Keratinocyte (primary cell): ENCODE data around the gene RMND5B. TPM values are rescaled to one million over a fixed set of nuclear protein-coding genes. Genes with fewer than 3 reads are reported as not detected.
"Not testable (repeated sequence)": the region's sequence is repeated elsewhere in the genome, so short reads cannot be mapped to it uniquely, and the experiment has no call there.

Experiments used
- DNase-seq: peaks from one replicate; pipeline ENCODE4 v3.0.0-alpha.2; 2011; ENCODE audit warnings: low read depth, missing footprints, low spot score
- FAIRE-seq: peaks from 2 replicates; lab custom pipeline; 2011; peaks lifted over from hg19 to GRCh38; lab: Jason Lieb, UNC
- H2AFZ ChIP-seq: 2 replicates; pipeline ENCODE4 v1.6.0; 2012; ENCODE audit warnings: low read length, control low read depth, inconsistent platforms; ENCODE audit not compliant: control insufficient read depth
- H3K27ac ChIP-seq: 2 replicates; pipeline ENCODE4 v1.5.1; 2011; ENCODE audit warnings: low read length; ENCODE audit not compliant: control insufficient read depth, insufficient read depth
- H3K27me3 ChIP-seq: 3 replicates; pipeline ENCODE4 v1.6.0; 2011; ENCODE audit warnings: low read length; ENCODE audit not compliant: control insufficient read depth, insufficient read depth; ENCODE audit errors: extremely low read depth
- H3K36me3 ChIP-seq, 2 experiments: 2 replicates in 1 of 2; 3 replicates in 1 of 2; pipeline ENCODE4 v1.5.1; 2011; ENCODE audit warnings: low read length in 2 of 2, mild to moderate bottlenecking in 1 of 2; ENCODE audit not compliant: control insufficient read depth in 2 of 2, insufficient read depth in 2 of 2; ENCODE audit errors: extremely low read depth in 1 of 2
- H3K4me1 ChIP-seq: 3 replicates; pipeline ENCODE4 v1.5.1; 2011; ENCODE audit warnings: low read length; ENCODE audit not compliant: control insufficient read depth, insufficient read depth; ENCODE audit errors: extremely low read depth
- H3K4me2 ChIP-seq: 3 replicates; pipeline ENCODE4 v1.6.0; 2011; ENCODE audit warnings: low read depth, low read length; ENCODE audit not compliant: control insufficient read depth, insufficient read depth; ENCODE audit errors: extremely low read depth
- H3K4me3 ChIP-seq, 3 experiments: fragments of 200-600 bp in 1 of 3; sonication (generic) in 1 of 3; 2 replicates in 2 of 3; 3 replicates in 1 of 3; pipeline ENCODE4 v1.5.1; 2011 to 2016; ENCODE audit warnings: low read length in 3 of 3, mild to moderate bottlenecking in 3 of 3, control low read depth in 2 of 3, inconsistent platforms in 1 of 3, low read depth in 1 of 3, mixed read lengths in 1 of 3, mixed run types in 1 of 3, moderate library complexity in 1 of 3; ENCODE audit not compliant: control insufficient read depth in 2 of 3, insufficient read depth in 2 of 3; ENCODE audit errors: extremely low read depth in 1 of 3
- H3K79me2 ChIP-seq: 2 replicates; pipeline ENCODE4 v1.6.0; 2012; ENCODE audit warnings: low read length; ENCODE audit not compliant: control insufficient read depth, insufficient read depth
- H3K9ac ChIP-seq: 3 replicates; pipeline ENCODE4 v1.6.0; 2011; ENCODE audit warnings: low read length; ENCODE audit not compliant: control insufficient read depth, insufficient read depth; ENCODE audit errors: extremely low read depth
- H3K9me1 ChIP-seq: 3 replicates; pipeline ENCODE4 v1.6.0; 2011; ENCODE audit warnings: low read length; ENCODE audit not compliant: control insufficient read depth, insufficient read depth; ENCODE audit errors: extremely low read depth
- H3K9me3 ChIP-seq: 2 replicates; pipeline ENCODE4 v1.5.1; 2012; ENCODE audit warnings: low read depth, low read length; ENCODE audit not compliant: control insufficient read depth
- H4K20me1 ChIP-seq: 3 replicates; pipeline ENCODE4 v1.6.0; 2011; ENCODE audit warnings: low read length; ENCODE audit not compliant: control insufficient read depth, insufficient read depth; ENCODE audit errors: extremely low read depth
- CTCF ChIP-seq, 3 experiments: IDR thresholded peaks in 1 of 3; conservative IDR thresholded peaks in 1 of 3; optimal IDR thresholded peaks in 1 of 3; 2 replicates in 2 of 3; 3 replicates in 1 of 3; pipeline versions ENCODE3 to v1.5.1; 2011; ENCODE audit warnings: low read length in 3 of 3, mild to moderate bottlenecking in 3 of 3, moderate library complexity in 2 of 3, control low read depth in 1 of 3, inconsistent platforms in 1 of 3; ENCODE audit not compliant: insufficient read depth in 2 of 3; ENCODE audit errors: extremely low read depth in 1 of 3
- EZH2 ChIP-seq: IDR thresholded peaks from one replicate; pipeline ENCODE4 v1.6.1; 2012; ENCODE audit warnings: inconsistent platforms, mild to moderate bottlenecking, low read length, moderate library complexity
- dilution Hi-C: fragments of 300-500 bp; cut with MboI; formaldehyde crosslinking; loops from one replicate; pipeline ENCODE4 v1.7.0; 2020; ENCODE audit warnings: low sequenced_read_pairs; ENCODE audit not compliant: extremely low pct_ligation_motif_present
- polyA plus RNA-seq, 5 experiments: library from polyadenylated mRNA; depleted of rRNA in 3 of 5; stranded (reverse) in 3 of 5; stranded (forward) in 1 of 5; unstranded in 1 of 5; fragments of >200 nt; gene quantifications; 1 replicate in 1 of 5; 2 replicates in 3 of 5; 3 replicates in 1 of 5; pipeline versions ENCODE4 v1.2.1 to v1.2.3, GENCODE V29; 2011 to 2012; ENCODE audit warnings: missing spikeins in 2 of 5, low read depth in 1 of 5, low replicate concordance in 1 of 5

RMND5B gene
- polyA plus RNA-seq, 1 donor (not counting 4 experiments of a cell fraction or from before 2014, with no cell fraction given): 15.5 TPM

GRCh38 chr5:178125253-178125906 lies 5.4 kb upstream of the RMND5B start:
- Histone ChIP-seq H3K4me1 (peaks cover 20% of the 10 kb centered on the region), H3K9me3 (no peaks in the 10 kb centered on the region), H3K4me3 (no peak overlapping the region), H3K79me2 (no peaks in the 10 kb centered on the region), H3K27ac (no peak overlapping the region), H3K9me1 (no peaks in the 10 kb centered on the region), H3K27me3 (no peaks in the 10 kb centered on the region), H2AFZ (no peak overlapping the region), H3K9ac (no peak overlapping the region), H3K36me3 (peaks cover 5 to 6% of the 10 kb centered on the region in 2 experiments), H3K4me2 (no peak overlapping the region), H4K20me1 (no peaks in the 10 kb centered on the region)
- dilution Hi-C loops: no loop called here
- FAIRE-seq (no peak), DNase-seq (no peak)
- TF ChIP-seq CTCF (optimal IDR thresholded peaks at IDR 0.05 in 1 of 3, IDR thresholded peaks at IDR 0.05 in 1 of 3, conservative IDR thresholded peaks at IDR 0.05 in 1 of 3; ENCODE audit: extremely low read depth in 1 of 3, insufficient read depth in 2 of 3, low read length in 3 of 3) (no peak), EZH2 (no peak)

DNA sequence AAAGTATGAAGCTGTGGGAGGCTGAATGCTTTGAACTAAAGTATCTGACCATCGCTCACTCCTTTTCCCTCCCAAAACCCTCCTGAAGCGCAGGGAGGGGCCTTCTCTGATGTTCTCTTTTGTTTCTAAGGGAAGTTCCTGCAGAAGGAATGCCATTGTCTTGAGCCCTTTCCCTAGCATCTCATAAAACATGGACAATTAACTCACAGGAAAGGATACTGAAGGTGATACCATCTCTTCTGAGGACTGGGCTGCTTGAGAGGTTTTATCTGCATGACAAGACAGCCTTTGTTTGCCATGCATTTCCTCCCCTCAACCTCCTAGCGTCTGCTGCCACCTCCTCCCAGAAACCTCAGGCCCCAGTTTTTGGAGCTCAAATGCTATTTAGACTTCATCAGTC lies 4.3 kb upstream of the RMND5B start:
- DNase-seq: no peak
- Histone ChIP-seq H3K36me3 (peaks cover 0 to 4% of the 10 kb centered on the region in 2 experiments), H3K9ac (no peak overlapping the region), H3K79me2 (peaks cover 2% of the 10 kb centered on the region), H3K4me3 (no peak overlapping the region), H3K4me1 (peaks cover 22% of the 10 kb centered on the region), H3K4me2 (no peak overlapping the region), H3K9me3 (no peaks in the 10 kb centered on the region), H4K20me1 (no peaks in the 10 kb centered on the region), H3K27me3 (no peaks in the 10 kb centered on the region), H2AFZ (no peak overlapping the region), H3K27ac (no peak overlapping the region), H3K9me1 (no peaks in the 10 kb centered on the region)
- dilution Hi-C loops: no loop called here
- TF ChIP-seq CTCF (optimal IDR thresholded peaks at IDR 0.05 in 1 of 3, IDR thresholded peaks at IDR 0.05 in 1 of 3, conservative IDR thresholded peaks at IDR 0.05 in 1 of 3; ENCODE audit: extremely low read depth in 1 of 3, insufficient read depth in 2 of 3, low read length in 3 of 3): no peak
- FAIRE-seq: no peak

DNA sequence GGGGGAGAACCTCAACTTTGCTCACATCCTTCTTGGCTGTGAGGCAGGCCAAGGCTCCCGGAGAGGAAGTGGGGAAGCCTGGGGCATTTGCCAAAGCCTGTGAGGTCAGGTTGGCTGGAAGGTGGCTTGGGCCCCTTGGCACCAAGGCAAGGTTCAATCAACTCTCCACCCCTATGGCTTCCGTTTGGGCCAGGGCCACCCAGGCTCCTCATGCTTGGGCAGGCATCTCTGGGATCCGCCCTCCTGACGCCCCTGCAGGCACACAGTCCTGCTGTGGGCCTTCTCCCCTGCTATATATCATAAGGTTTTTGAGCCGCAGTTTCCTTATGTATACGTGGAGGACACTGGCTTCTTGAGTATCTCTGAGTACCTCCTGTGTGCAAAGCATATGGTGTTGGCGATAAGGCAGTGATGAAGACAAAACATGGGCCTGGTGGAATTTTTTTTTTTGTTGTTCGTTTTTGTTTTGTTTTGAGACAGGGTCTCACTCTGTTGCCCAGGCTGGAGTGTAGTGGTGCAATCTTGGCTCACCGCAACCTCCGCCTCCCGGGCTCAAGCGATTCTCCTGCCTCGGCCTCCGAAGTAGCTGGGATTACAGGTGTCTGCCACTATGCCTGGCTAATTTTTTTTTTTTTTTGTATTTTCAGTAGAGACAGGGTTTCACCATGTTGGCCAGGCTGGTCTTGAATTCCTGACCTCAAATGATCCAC lies 3.4 kb upstream of the RMND5B start:
- H3K4me1 ChIP-seq: peaks cover 26% of the 10 kb centered on the region
- DNase-seq, FAIRE-seq: not testable (repeated sequence)

More for the DNA sequence above, 3.4 kb upstream of the RMND5B start:
- H3K36me3 ChIP-seq, H4K20me1 ChIP-seq, H3K9ac ChIP-seq, H3K27me3 ChIP-seq, H3K79me2 ChIP-seq, H3K9me3 ChIP-seq, H3K4me2 ChIP-seq, H3K9me1 ChIP-seq, dilution Hi-C loops, H2AFZ ChIP-seq, H3K4me3 ChIP-seq, H3K27ac ChIP-seq: not testable (repeated sequence)
